KMS-11 (cell line): ENCODE results near the gene DNAJC27.

ENCODE experiments used
- H2AFZ ChIP-seq: fragments of 200-600 bp; sonication (generic); 2 replicates; pipeline ENCODE4 v1.6.1; 2016; ENCODE audit warnings: antibody characterized with exemption, mixed run types, low read depth
- H3K27ac ChIP-seq: fragments of 200-600 bp; sonication (generic); 2 replicates; pipeline ENCODE4 v1.6.1; 2016; ENCODE audit warnings: mild to moderate bottlenecking, mixed run types
- H3K27me3 ChIP-seq: fragments of 200-600 bp; sonication (generic); 2 replicates; pipeline ENCODE4 v1.6.1; 2017; ENCODE audit warnings: mild to moderate bottlenecking, low read depth, mixed run types, moderate library complexity; ENCODE audit not compliant: insufficient read depth
- H3K36me3 ChIP-seq: fragments of 200-600 bp; sonication (generic); 2 replicates; pipeline ENCODE4 v1.6.1; 2017; ENCODE audit warnings: mild to moderate bottlenecking, mixed run types; ENCODE audit not compliant: insufficient read depth
- H3K4me1 ChIP-seq: fragments of 200-600 bp; sonication (generic); 2 replicates; pipeline ENCODE4 v1.6.1; 2016; ENCODE audit warnings: mild to moderate bottlenecking, low read depth, mixed run types; ENCODE audit not compliant: poor library complexity, severe bottlenecking
- H3K4me2 ChIP-seq: fragments of 200-600 bp; sonication (generic); 2 replicates; pipeline ENCODE4 v1.7.0; 2016; ENCODE audit warnings: mild to moderate bottlenecking, mixed run types
- H3K4me3 ChIP-seq: fragments of 200-600 bp; sonication (generic); IDR thresholded peaks from 2 replicates; pipeline ENCODE4 v1.6.1; 2017; ENCODE audit warnings: low read depth, low read length, mixed read lengths; ENCODE audit not compliant: insufficient read depth
- H3K79me2 ChIP-seq: fragments of 200-600 bp; sonication (generic); 2 replicates; pipeline ENCODE4 v1.6.1; 2016; ENCODE audit warnings: low read depth, mixed run types; ENCODE audit not compliant: insufficient read depth
- H3K9ac ChIP-seq: fragments of 200-600 bp; sonication (generic); 2 replicates; pipeline ENCODE4 v1.6.1; 2016; ENCODE audit warnings: mild to moderate bottlenecking, mixed run types
- H4K20me1 ChIP-seq: fragments of 200-600 bp; sonication (generic); 2 replicates; pipeline ENCODE4 v1.6.1; 2016; ENCODE audit warnings: mild to moderate bottlenecking, mixed run types; ENCODE audit not compliant: insufficient read depth
- CTCF ChIP-seq: fragments of 200-600 bp; sonication (generic); conservative IDR thresholded peaks from 2 replicates; pipeline ENCODE4 v1.6.1; 2017; ENCODE audit warnings: low read depth, mild to moderate bottlenecking, antibody characterized with exemption, low read length, moderate library complexity, mixed read lengths

Gene DNAJC27

GRCh38 chr2:24898122-24899109 is 73.3 kb downstream of the DNAJC27 start:
- Histone ChIP-seq H3K4me1 (no peaks in the 10 kb centered on the region), H2AFZ (no peak overlapping the region), H4K20me1 (no peaks in the 10 kb centered on the region), H3K27me3 (no peaks in the 10 kb centered on the region), H3K27ac (no peak overlapping the region), H3K9ac (no peak overlapping the region), H3K4me2 (no peak overlapping the region), H3K36me3 (no peaks in the 10 kb centered on the region), H3K79me2 (no peaks in the 10 kb centered on the region; the same call in 1 of the 2 replicates), H3K4me3 (no peak overlapping the region)
- no peak for TF ChIP-seq CTCF

- Histone ChIP-seq H2AFZ (no peak overlapping the region), H3K27me3 (no peaks in the 10 kb centered on the region), H3K4me1 (no peaks in the 10 kb centered on the region), H3K79me2 (no peaks in the 10 kb centered on the region), H3K36me3 (no peaks in the 10 kb centered on the region), H4K20me1 (no peaks in the 10 kb centered on the region), H3K9ac (no peak overlapping the region), H3K4me2 (no peak overlapping the region), H3K27ac (no peak overlapping the region), H3K4me3 (no peak overlapping the region)
- TF ChIP-seq CTCF = no peak
These were observed 77.0 kb downstream of the DNAJC27 start for GRCh38 chr2:24894750-24895149.

GRCh38 chr2:24893934-24894333 is 77.8 kb downstream of the DNAJC27 start:
- no peak overlapping the region for H2AFZ ChIP-seq
- H3K27me3 ChIP-seq = no peaks in the 10 kb centered on the region
- no peaks in the 10 kb centered on the region for H3K36me3 ChIP-seq
- H3K4me1 ChIP-seq = no peaks in the 10 kb centered on the region
- no peak overlapping the region for H3K4me2 ChIP-seq
- H3K79me2 ChIP-seq = no peaks in the 10 kb centered on the region
- no peaks in the 10 kb centered on the region for H4K20me1 ChIP-seq
- H3K27ac ChIP-seq = no peak overlapping the region
- no peak for TF ChIP-seq CTCF
- no peak overlapping the region for H3K9ac ChIP-seq
- no peak overlapping the region for H3K4me3 ChIP-seq
